Psoas muscle (tissue), 8 donors: ENCODE measurements around the gene SPATA13. TPM values are rescaled to one million over a fixed set of nuclear protein-coding genes. Genes with fewer than 3 reads are reported as not detected.

Source experiments
- ATAC-seq, 4 donors: fragments of 200-7000 bp; cut with Tn5 transposase; one replicate each; pipeline ENCODE4 v1.9.1; 2020; ENCODE audit warnings: moderate library complexity in 3 of 4, mild to moderate bottlenecking in 2 of 4
- DNase-seq, 2 donors: peaks; one replicate each; pipeline ENCODE4 v3.0.0-alpha.2; 2020
- H3K27ac ChIP-seq: fragments of 200-600 bp; one replicate; pipeline ENCODE4 v1.8.0; 2022
- H3K27me3 ChIP-seq, 3 donors: fragments of 200-600 bp in 1 of 3; one replicate each; pipeline versions ENCODE4 v1.6.1 to v1.8.0; 2013 to 2022; ENCODE audit warnings: low read length in 2 of 3, mild to moderate bottlenecking in 2 of 3, moderate library complexity in 1 of 3; ENCODE audit not compliant: insufficient read depth in 3 of 3
- H3K36me3 ChIP-seq, 2 donors: fragments of 200-600 bp in 1 of 2; one replicate each; pipeline versions ENCODE4 v1.6.1 to v1.8.0; 2013 to 2022; ENCODE audit warnings: low read depth in 1 of 2, mild to moderate bottlenecking in 1 of 2, moderate library complexity in 1 of 2; ENCODE audit not compliant: insufficient read depth in 1 of 2
- H3K4me1 ChIP-seq: fragments of 200-600 bp; one replicate; pipeline ENCODE4 v1.8.0; 2022
- H3K4me3 ChIP-seq: fragments of 200-600 bp; one replicate; pipeline ENCODE4 v1.8.0; 2022; ENCODE audit warnings: mild to moderate bottlenecking
- H3K9me3 ChIP-seq: fragments of 200-600 bp; one replicate; pipeline ENCODE4 v1.8.0; 2022
- WGBS, 3 donors: extraction: QIAGEN DNeasy Blood & Tissue Kit; methylation state at CpG; one replicate each; pipeline versions ENCODE4 v1.1.6 to v1.1.7; 2013; 5-methylcytosine and 5-hydroxymethylcytosine counted together
- intact Hi-C, 2 donors: fragments of 100-400 bp; cut with DNase I; formaldehyde crosslinking; loops; one replicate each; pipeline versions ENCODE4 v1.11.0 to v1.14.2; 2022
- polyA plus RNA-seq, 3 donors: library from polyadenylated mRNA; stranded (reverse); fragments of 200-250 nt; gene quantifications; one replicate each; pipeline ENCODE4 v1.2.3, GENCODE V29; 2013
- total RNA-seq, 4 donors: library from RNA; stranded (reverse); fragmentation: NEBNext Ultra II Directional in 2 of 4; extraction: Animal tissue kit (Norgen Biotek cat#: 25700) in 2 of 4; gene quantifications; one replicate each; pipeline versions ENCODE4 v1.2.1 to v1.2.4, GENCODE V29; 2021 to 2023
- TF ChIP-seq, protein P1 (sequence below): fragments of 200-600 bp; IDR thresholded peaks from one replicate; pipeline ENCODE4 v1.8.0; 2022; ENCODE audit warnings: antibody characterized with exemption
- donor health status: healthy with polysubstance abuse.
- donor health status: DM: no; HTN: no; CAD: no; lungs with moderate emphysema.
- donor health status: Bipolar disorder and iron deficiency.
- donor health status: healthy.
- donor health status: DM: yes; HTN: yes; CAD: no.
- donor health status: DM: no; HTN: no; CAD: no.
- donor health status: DM: no; HTN: no; CAD: no.
- donor health status: DM: yes; HTN: yes; CAD: no.

Gene SPATA13
- total and polyA plus RNA-seq, 7 donors, result 0.87 to 5.8 (median 2.5) TPM

DNA sequence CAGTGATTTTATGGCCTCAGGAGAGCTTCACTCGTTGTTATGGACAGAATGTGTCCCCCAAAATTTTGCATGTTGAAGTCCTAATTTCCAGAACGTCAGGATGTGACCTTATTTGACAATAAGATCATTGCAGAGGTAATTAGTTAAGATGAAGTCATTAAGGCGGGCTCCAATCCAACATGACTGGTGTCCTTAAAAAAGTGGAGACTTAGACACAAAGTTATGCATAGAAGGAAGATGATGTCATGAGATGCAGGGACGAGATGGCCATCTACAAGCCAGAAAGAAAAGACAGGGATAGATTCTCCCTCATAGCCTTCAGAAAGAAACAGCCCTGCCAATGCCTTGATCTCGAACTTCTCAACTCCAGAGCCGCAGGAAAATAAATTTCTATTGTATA, 25.8 kb upstream of the SPATA13 start:
- no peaks in the 10 kb centered on the region for H3K27me3 ChIP-seq
- H3K9me3 ChIP-seq, result peaks cover 4% of the 10 kb centered on the region
- H3K4me3 ChIP-seq, result no peak overlapping the region
- WGBS, 3 donors, result 62 to 69% (median 67%) methylated on average over 6 of the region's 6 CpGs
- intact Hi-C loops, result no loop called here
- no peak overlapping the region for H3K27ac ChIP-seq
- TF ChIP-seq, protein P1, sequence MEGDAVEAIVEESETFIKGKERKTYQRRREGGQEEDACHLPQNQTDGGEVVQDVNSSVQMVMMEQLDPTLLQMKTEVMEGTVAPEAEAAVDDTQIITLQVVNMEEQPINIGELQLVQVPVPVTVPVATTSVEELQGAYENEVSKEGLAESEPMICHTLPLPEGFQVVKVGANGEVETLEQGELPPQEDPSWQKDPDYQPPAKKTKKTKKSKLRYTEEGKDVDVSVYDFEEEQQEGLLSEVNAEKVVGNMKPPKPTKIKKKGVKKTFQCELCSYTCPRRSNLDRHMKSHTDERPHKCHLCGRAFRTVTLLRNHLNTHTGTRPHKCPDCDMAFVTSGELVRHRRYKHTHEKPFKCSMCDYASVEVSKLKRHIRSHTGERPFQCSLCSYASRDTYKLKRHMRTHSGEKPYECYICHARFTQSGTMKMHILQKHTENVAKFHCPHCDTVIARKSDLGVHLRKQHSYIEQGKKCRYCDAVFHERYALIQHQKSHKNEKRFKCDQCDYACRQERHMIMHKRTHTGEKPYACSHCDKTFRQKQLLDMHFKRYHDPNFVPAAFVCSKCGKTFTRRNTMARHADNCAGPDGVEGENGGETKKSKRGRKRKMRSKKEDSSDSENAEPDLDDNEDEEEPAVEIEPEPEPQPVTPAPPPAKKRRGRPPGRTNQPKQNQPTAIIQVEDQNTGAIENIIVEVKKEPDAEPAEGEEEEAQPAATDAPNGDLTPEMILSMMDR, result no peak
- H3K4me1 ChIP-seq, result no peaks in the 10 kb centered on the region
- H3K36me3 ChIP-seq, result no peaks in the 10 kb centered on the region
- DNase-seq (no peak), ATAC-seq (no peak)

GRCh38 chr13:24135674-24136300, 24.7 kb upstream of the SPATA13 start:
- Histone ChIP-seq H3K9me3 (peaks cover 4% of the 10 kb centered on the region), H3K4me1 (no peaks in the 10 kb centered on the region), H3K27me3 (no peaks in the 10 kb centered on the region), H3K36me3 (no peaks in the 10 kb centered on the region), H3K27ac (no peak overlapping the region), H3K4me3 (no peak overlapping the region)
- DNase-seq (no peak), ATAC-seq (no peak)
- WGBS, 3 donors, result 83 to 90% (median 89%) methylated on average over 3 to 5 of the region's 5 CpGs
- intact Hi-C loops, result no loop called here
- TF ChIP-seq, protein P1, result no peak

DNA sequence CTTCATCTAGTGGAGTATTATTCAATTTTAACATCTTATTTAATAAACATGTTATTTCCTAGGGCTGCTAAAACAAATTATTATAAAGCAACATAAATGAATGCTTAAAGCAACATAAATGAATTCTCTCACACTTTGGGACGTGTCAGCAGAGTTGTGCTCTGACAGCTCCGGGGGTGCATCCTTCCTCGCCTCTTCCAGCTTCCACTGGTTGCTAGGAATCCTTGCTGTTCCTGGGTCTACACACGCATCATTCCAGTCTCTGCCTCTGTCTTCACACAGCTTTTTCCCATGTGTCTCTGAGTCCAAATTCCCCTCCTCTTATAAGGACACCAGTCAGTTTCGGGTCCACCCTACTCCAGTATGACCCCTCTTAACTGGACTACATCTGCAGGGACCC, 21.6 kb upstream of the SPATA13 start:
- DNase-seq, result no peak
- intact Hi-C loops, result no loop called here
- no peak for ATAC-seq
- Histone ChIP-seq H3K9me3 (no peaks in the 10 kb centered on the region), H3K27me3 (no peaks in the 10 kb centered on the region), H3K4me3 (no peak overlapping the region), H3K36me3 (no peaks in the 10 kb centered on the region), H3K27ac (no peak overlapping the region), H3K4me1 (no peaks in the 10 kb centered on the region)
- TF ChIP-seq, protein P1, result no peak
- WGBS, 3 donors, result 90 to 95% (median 94%) methylated on average over 5 of the region's 5 CpGs

- no peaks in the 10 kb centered on the region for H3K27me3 ChIP-seq
- no peaks in the 10 kb centered on the region for H3K36me3 ChIP-seq
- H3K4me1 ChIP-seq, result no peaks in the 10 kb centered on the region
- intact Hi-C loops, result no loop called here
- H3K4me3 ChIP-seq, result no peak overlapping the region
- ATAC-seq (no peak), DNase-seq (no peak)
- 78 to 81% (median 79%) methylated on average over 7 of the region's 7 CpGs for WGBS, 3 donors
- TF ChIP-seq, protein P1, result no peak
- H3K27ac ChIP-seq, result no peak overlapping the region
- no peaks in the 10 kb centered on the region for H3K9me3 ChIP-seq
These were observed 19.1 kb upstream of the SPATA13 start for GRCh38 chr13:24141333-24141910.

DNA sequence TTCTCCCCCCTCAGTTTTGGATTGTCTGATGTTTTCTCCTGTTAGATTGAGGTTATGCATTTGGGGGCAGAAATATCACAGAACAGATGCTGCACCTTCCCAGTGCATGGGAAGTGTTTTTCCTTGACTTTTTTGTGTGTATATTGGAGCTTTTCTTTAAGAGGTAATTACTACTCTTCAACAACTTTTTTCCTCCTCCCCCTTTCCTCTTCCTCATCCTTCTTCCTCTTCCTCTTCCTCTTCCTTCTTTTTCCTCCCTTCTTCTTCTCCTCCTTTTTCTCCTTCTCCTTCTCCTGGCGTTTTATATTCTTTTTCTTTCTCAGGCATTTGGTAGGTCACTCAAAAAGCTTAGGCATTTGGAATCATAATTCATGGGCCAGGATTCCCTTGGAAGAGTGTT, 18.1 kb upstream of the SPATA13 start:
- no peaks in the 10 kb centered on the region for H3K9me3 ChIP-seq
- intact Hi-C loops, result no loop called here
- 66 to 83% (median 79%) methylated on average over 1 of the region's 1 CpG for WGBS, 3 donors
- no peak overlapping the region for H3K27ac ChIP-seq
- no peaks in the 10 kb centered on the region for H3K36me3 ChIP-seq
- TF ChIP-seq, protein P1, result no peak
- DNase-seq, result no peak
- H3K4me3 ChIP-seq, result no peak overlapping the region
- H3K27me3 ChIP-seq, result no peaks in the 10 kb centered on the region
- no peak for ATAC-seq
- no peaks in the 10 kb centered on the region for H3K4me1 ChIP-seq
